Smooth muscle cell (in vitro differentiated cells): ENCODE measurements around the gene GSTT2B. TPM values are rescaled to one million over a fixed set of nuclear protein-coding genes. Genes with fewer than 3 reads are reported as not detected.
A peak's percentile ranks its signal among the peaks of the same experiment; 100 is the strongest.

ENCODE experiments used
- DNase-seq: peaks from one replicate; lab custom pipeline; 2025; ENCODE audit not compliant: unreplicated experiment; lab: John Stamatoyannopoulos, UW
- H2AFZ ChIP-seq: fragments of 200-600 bp; sonication (generic); 2 replicates; pipeline ENCODE4 v1.6.0; 2016; ENCODE audit warnings: antibody characterized with exemption, low read depth, mild to moderate bottlenecking
- H3F3A ChIP-seq: fragments of 200-600 bp; sonication (generic); 2 replicates; pipeline ENCODE4 v1.6.0; 2017; ENCODE audit warnings: antibody characterized with exemption, low read depth
- H3K27ac ChIP-seq: fragments of 200-600 bp; sonication (generic); 2 replicates; pipeline ENCODE4 v1.5.1; 2016; ENCODE audit warnings: low read depth, mild to moderate bottlenecking
- H3K27me3 ChIP-seq: fragments of 200-600 bp; sonication (generic); 2 replicates; pipeline ENCODE4 v1.6.1; 2016; ENCODE audit warnings: low read depth, mild to moderate bottlenecking
- H3K36me3 ChIP-seq: fragments of 200-600 bp; sonication (generic); 2 replicates; pipeline ENCODE4 v1.5.1; 2016; ENCODE audit warnings: low read depth
- H3K4me1 ChIP-seq: fragments of 200-600 bp; sonication (generic); 2 replicates; pipeline ENCODE4 v1.5.1; 2016; ENCODE audit warnings: low read depth
- H3K4me2 ChIP-seq: fragments of 200-600 bp; sonication (generic); 2 replicates; pipeline ENCODE4 v1.6.0; 2016; ENCODE audit warnings: mild to moderate bottlenecking
- H3K4me3 ChIP-seq: fragments of 200-600 bp; sonication (generic); 2 replicates; pipeline ENCODE4 v1.5.1; 2016; ENCODE audit warnings: mild to moderate bottlenecking
- H3K79me2 ChIP-seq: fragments of 200-600 bp; sonication (generic); 2 replicates; pipeline ENCODE4 v1.6.0; 2016; ENCODE audit warnings: low read depth, mild to moderate bottlenecking
- H3K9ac ChIP-seq: fragments of 200-600 bp; sonication (generic); 2 replicates; pipeline ENCODE4 v1.6.0; 2016; ENCODE audit warnings: low read depth
- H3K9me3 ChIP-seq: fragments of 200-600 bp; sonication (generic); replicated peaks from 2 replicates; pipeline ENCODE4 v1.5.1; 2016; ENCODE audit warnings: low read depth
- H4K20me1 ChIP-seq: fragments of 200-600 bp; sonication (generic); 2 replicates; pipeline ENCODE4 v1.6.0; 2016; ENCODE audit warnings: low read depth
- CTCF ChIP-seq: fragments of 200-600 bp; sonication (generic); IDR thresholded peaks from 2 replicates; pipeline ENCODE4 v1.5.1; 2017; ENCODE audit warnings: borderline replicate concordance, mild to moderate bottlenecking, antibody characterized with exemption; ENCODE audit not compliant: insufficient read depth, poor library complexity, severe bottlenecking
- WGBS: methylation state at CpG from one replicate; pipeline ENCODE4 v1.1.7; 2016; ENCODE audit warnings: low lambda C conversion rate; 5-methylcytosine and 5-hydroxymethylcytosine counted together
- polyA plus RNA-seq: library from polyadenylated mRNA; unstranded; fragments of >200 nt; fragmentation: Nextera tagmentation; extraction: Ambion mirVana; gene quantifications from 2 replicates; pipeline ENCODE4 v1.2.1, GENCODE V29; 2016
- total RNA-seq: library from RNA; depleted of rRNA; stranded (reverse); fragments of >200 nt; gene quantifications from 2 replicates; pipeline ENCODE4 v1.2.3, GENCODE V29; 2014

GSTT2B gene
- total and polyA plus RNA-seq, 2 experiments from 2014 or later, result 2.0 TPM; not detected in 1

- no peak overlapping the region for H3K27ac ChIP-seq
- H4K20me1 ChIP-seq, result no peaks in the 10 kb centered on the region
- H3K4me2 ChIP-seq, result no peak overlapping the region
- H3K27me3 ChIP-seq, result no peaks in the 10 kb centered on the region
- peaks cover 8% of the 10 kb centered on the region for H3K79me2 ChIP-seq
- no peak for DNase-seq
- no peaks in the 10 kb centered on the region for H3K36me3 ChIP-seq
- no peak overlapping the region for H3K9ac ChIP-seq
- peaks cover 13% of the 10 kb centered on the region for H3F3A ChIP-seq
- no peak overlapping the region for H3K4me3 ChIP-seq
- no peak overlapping the region for H2AFZ ChIP-seq
- 99% methylated on average over 3 of the region's 3 CpGs for WGBS
- TF ChIP-seq CTCF, result no peak
- H3K9me3 ChIP-seq, result no peaks in the 10 kb centered on the region
- H3K4me1 ChIP-seq, result peaks cover 6% of the 10 kb centered on the region
Measured at GRCh38 chr22:23915290-23915689, 45.7 kb downstream of the GSTT2B start.

- Histone ChIP-seq H3F3A (peaks cover 13% of the 10 kb centered on the region), H2AFZ (no peak overlapping the region), H3K4me3 (peak overlapping the region; percentile 61), H3K4me1 (peaks cover 6% of the 10 kb centered on the region), H3K27me3 (no peaks in the 10 kb centered on the region), H3K27ac (peak overlapping the region; percentile 71), H4K20me1 (no peaks in the 10 kb centered on the region), H3K4me2 (peak overlapping the region; percentile 90), H3K36me3 (no peaks in the 10 kb centered on the region), H3K9ac (peak overlapping the region; percentile 69), H3K79me2 (peaks cover 8% of the 10 kb centered on the region), H3K9me3 (no peaks in the 10 kb centered on the region)
- WGBS, result 3% methylated on average over 44 of the region's 44 CpGs
- no peak for TF ChIP-seq CTCF
- DNase-seq, result peak; percentile 97
Measured at GRCh38 chr22:23913661-23914353, 47.2 kb downstream of the GSTT2B start.

DNA sequence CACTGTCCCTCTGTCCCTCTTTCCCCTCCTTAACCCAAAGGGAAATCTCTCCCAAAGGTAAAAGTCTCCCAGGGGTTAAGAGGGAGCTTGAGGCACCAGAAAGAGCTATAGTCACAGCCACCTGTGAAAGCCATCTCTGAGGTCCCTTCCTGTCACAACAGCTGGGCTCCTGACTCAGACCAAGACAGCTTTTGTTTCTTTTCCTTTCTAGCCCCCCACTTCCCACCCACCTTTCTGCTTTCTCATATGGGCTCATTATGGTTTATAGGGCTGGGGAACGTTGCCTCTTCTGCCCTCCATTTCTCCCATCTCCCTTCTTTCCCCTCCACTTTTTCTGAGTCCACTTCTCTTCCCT, 47.7 kb downstream of the GSTT2B start:
- Histone ChIP-seq H3K36me3 (no peaks in the 10 kb centered on the region), H3F3A (peaks cover 13% of the 10 kb centered on the region), H2AFZ (no peak overlapping the region), H3K4me1 (peaks cover 6% of the 10 kb centered on the region), H3K9me3 (no peaks in the 10 kb centered on the region), H3K4me2 (peak overlapping the region; percentile 90), H4K20me1 (no peaks in the 10 kb centered on the region), H3K27me3 (no peaks in the 10 kb centered on the region), H3K4me3 (peak overlapping the region; percentile 61), H3K27ac (peak overlapping the region; percentile 71), H3K9ac (peak overlapping the region; percentile 69), H3K79me2 (peaks cover 8% of the 10 kb centered on the region)
- DNase-seq, result no peak
- no peak for TF ChIP-seq CTCF
- WGBS, result 33% methylated on average over 1 of the region's 1 CpG
